Uterus (tissue), 2 donors: Measurements from ENCODE around the gene CPEB2.

Experiments used
- CTCF ChIP-seq, 4 experiments: fragments of 200-600 bp in 2 of 4; fragments of 450-650 bp in 2 of 4; sonication (generic) in 2 of 4; IDR thresholded peaks; one replicate each; pipeline ENCODE4 v1.5.1; 2016 to 2019; ENCODE audit warnings: antibody characterized with exemption in 4 of 4, mild to moderate bottlenecking in 2 of 4, moderate library complexity in 1 of 4
- POLR2A ChIP-seq, 2 donors: fragments of 450-650 bp; IDR thresholded peaks; one replicate each; pipeline ENCODE4 v1.6.1; 2016; ENCODE audit warnings: antibody characterized with exemption in 2 of 2, mild to moderate bottlenecking in 1 of 2, moderate library complexity in 1 of 2

- TF ChIP-seq POLR2A (IDR thresholded peaks at IDR 0.05) (no peak), CTCF (IDR thresholded peaks at IDR 0.05) (no peak)
Observed at GRCh38 chr4:15007201-15007600, 4.9 kb downstream of the CPEB2 start.
